Measurements from ENCODE around the gene TAF5L.
A peak's percentile ranks its signal among the peaks of the same experiment; 100 is the strongest.

The TAF5L gene

GRCh38 chr1:229625915-229626831, at the start of gene TAF5L, which contains the start of gene URB2:
Gene TAF5L (minus strand): TSS chr1:229626122. CDS start chr1:229614482, 11,640 bp downstream.
Gene URB2 (plus strand): TSS chr1:229626247. CDS start chr1:229627634, 1,387 bp downstream.
- peak in 55 of 56 donors; percentile 38 to 92 (median 84) for DNase-seq

DNA sequence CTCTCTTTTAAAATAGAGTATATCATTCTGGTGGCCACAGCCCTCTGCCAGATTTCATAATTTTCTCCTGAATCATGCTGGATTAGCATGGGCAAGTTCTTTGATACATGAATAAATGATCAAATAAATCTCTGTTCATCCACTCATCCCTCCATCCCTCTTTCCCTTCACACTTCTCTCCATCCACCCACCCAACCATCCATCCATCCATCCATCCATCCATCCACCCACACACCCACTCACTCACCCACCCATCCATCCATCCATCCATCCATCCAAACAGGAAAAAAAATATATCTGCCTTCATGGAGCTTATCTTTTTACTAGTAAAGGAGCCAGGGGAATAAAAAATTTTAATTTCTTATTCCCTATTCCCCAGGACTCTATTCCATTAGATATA, 49.5 kb upstream of the TAF5L start:
- DNase-seq: no peak

DNA sequence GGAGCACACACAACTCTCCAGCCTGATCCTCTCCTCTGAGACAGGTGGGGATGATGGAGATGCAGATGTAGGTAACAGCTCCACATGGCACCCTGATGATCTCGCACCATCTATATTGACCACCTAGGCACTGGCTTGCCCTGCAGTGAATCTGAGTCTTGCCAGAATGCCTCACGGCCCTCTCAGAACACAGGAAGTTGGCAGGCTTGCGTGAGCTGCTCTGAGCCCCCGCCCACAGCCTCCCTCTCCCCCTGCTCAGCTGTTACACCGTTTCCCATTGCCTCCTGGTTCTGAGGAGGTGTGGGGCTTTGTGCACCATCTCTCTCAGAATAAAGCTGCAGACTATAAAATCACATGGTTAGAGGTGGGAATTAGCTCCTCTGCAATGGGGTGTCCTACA, 48.1 kb upstream of the TAF5L start:
- no peak for DNase-seq

- DNase-seq: no peak
Measured at GRCh38 chr1:229672246-229672645, 46.3 kb upstream of the TAF5L start.

GRCh38 chr1:229671310-229671709, 45.4 kb upstream of the TAF5L start:
- DNase-seq: no peak

DNA sequence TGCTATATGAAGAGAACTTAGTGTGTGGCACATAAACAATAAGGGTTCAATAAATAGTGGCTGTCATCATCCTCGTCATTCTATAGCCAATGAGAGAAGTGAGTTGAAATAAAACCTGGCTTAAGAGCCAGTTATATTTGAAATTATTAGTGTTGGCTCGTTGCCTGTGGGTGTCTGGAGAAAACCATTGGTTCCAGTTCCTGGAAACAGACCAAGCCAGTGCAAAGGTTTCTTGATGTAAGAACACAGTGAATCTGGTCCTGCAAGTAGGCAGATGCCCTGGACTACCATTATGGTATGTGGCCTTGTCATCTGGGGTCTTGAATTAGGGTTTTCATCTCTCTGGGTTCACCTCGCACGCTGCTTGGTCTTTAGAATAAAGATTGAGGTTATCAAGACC, 43.4 kb upstream of the TAF5L start:
- no peak for DNase-seq

DNA sequence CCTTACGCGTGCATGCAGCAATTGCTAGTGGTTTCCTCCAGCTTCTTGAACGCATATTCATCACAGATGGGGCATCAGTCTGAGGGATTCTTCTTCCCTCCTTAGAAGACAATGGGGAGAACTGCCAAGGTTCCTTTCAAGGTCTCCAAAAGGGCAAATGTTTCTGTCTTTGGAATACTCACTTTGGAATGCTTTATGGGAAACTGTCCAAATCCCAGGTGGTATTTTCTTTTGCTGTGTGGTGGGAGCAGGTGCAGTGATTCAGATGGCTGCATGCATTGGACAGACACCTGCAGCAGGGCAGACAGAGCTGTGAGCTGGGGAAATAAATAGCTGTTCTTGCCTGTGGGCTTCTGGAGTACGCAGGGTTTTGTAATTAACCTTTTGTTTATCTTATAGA, 40.7 kb upstream of the TAF5L start:
- DNase-seq: no peak

DNA sequence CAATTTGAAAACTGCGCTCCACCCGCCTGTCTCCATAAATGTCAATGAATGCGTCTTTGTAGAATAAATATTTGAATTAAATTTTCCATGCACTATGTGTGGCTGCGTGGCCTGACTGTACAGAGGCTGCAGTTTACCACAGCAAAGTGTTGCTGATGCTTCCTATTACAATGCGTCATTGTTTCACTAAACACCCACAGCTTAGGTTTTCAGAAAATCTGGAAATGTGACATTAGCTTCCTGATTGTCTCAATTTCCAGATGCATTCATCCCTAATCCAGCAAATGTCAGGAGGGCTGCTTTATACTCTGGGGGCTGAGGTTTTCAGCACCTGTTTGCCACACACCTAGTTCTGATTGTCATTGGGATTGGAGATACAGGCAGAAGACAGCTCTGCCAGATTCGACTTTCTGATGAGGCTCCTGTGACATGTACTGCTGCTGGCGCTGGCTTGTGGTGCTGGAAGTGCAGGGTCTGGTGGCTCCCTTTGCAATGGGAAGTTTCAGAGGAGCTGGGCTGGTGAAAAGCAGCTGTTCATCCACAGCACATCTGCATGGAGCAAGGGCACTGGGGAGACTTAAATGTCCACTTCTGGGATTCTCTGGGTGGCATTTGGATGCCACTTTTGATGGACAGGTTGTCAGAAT, 40.1 kb upstream of the TAF5L start:
- DNase-seq: peak in 16 of 56 donors; percentile 7 to 43 (median 22)

GRCh38 chr1:229664133-229664689, 38.3 kb upstream of the TAF5L start:
- DNase-seq: peak in 24 of 56 donors; percentile 12 to 63 (median 31)

- DNase-seq: no peak
Measured at GRCh38 chr1:229661897-229662296, 36.0 kb upstream of the TAF5L start.

DNA sequence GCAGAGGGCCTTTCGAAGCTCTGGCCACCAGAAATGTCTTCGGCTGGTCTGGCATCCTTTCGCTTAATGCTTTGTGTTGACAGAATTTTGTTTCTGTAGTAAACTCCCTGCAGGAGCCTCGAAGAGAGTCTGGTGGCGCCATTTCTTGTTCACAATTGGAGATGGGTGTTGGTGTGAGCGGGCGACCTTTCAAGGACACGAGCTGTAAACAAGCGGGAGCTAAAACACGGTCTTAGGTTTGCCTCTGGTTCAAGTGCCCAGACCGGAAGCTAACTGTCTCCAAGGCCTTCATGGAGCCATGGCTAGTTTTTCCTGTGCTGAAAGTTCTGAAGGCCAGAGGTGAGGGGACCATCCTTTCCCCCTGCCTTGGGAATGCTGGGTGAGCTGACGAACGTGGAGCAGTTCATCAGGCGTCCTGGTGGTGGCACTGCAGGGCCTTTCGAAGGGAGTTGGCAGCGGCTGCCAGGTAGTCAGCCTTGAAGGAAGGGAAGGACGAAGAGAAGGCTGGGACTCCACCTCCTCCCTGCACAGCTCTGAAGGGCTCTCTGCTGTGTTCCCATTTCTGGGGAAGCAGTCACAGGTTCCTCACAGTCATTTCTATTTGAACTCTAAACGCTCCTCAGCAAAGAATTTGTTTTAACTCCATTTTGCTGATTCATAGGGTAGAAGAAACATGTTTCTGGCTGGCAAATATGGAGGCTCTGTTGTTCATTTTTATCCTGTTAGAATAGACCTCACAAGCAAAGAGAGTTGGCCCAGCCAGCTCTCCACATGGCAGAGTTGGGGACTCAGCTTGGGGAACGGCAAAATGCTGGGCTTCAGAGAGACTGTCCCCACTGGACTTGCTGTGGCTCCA, 35.3 kb upstream of the TAF5L start:
- peak; percentile 13 to 90 (median 68) for DNase-seq

DNA sequence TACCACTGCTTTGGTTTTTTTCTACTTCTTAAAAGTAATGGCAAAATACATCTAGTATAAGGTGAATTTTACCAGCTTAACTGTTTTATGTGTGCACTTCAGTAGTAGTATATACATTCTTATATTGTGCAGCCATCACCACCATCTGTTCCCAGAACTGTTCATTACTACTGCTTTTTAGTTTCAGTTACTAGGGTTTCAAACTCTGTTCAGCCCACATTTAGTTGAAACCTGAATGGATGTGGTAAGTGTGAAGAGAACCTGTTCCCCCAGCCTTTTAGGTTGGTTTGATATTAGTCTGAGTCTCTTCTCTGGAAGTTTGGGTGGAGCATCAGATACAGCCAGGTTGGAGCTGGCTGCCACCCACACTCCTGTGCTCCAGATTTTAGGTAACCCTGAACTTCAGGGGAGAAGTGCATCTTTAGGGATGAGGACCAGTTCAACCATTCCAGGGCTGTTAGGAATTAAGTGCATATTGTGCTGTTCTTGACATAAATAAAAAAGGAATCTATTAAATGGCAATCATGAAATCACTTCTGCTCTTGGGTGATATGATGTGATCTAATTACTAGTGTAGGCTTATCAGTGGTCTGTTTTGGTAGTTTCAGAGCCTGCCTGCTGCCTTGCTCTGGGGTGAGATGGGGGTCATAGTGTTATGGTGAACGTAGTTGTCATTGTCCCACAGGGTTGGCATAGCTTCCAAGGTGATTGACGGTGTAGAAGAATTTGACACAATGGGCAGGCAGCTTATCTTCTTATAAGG, 32.3 kb upstream of the TAF5L start:
- DNase-seq: no peak

GRCh38 chr1:229655781-229656180, 29.9 kb upstream of the TAF5L start:
- DNase-seq: no peak

- DNase-seq: no peak
Measured at GRCh38 chr1:229653420-229653819, 27.5 kb upstream of the TAF5L start.

- no peak for DNase-seq
Measured at GRCh38 chr1:229651546-229651945, 25.6 kb upstream of the TAF5L start.

DNA sequence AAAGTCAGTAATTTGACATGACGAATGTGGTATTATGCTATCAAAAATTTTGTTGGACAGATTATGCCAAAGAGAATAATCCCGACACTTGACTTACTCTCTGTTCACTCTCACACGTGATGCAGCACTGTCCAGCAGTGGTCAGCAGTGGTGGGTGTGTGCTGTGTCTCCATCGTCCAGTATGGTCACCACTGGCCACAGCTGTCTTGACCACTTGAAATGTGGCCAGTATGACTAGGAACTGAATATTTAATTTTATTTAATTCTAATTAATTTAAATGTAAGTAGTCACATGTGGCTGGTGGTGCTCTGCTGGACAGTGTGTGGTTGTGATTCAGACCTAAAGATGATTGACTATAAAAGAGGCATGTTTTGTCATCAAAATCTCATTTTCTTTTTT, 24.1 kb upstream of the TAF5L start:
- no peak for DNase-seq

GRCh38 chr1:229648406-229648805, 22.5 kb upstream of the TAF5L start:
- no peak for DNase-seq

GRCh38 chr1:229645324-229645993, 19.5 kb upstream of the TAF5L start:
- DNase-seq: no peak

GRCh38 chr1:229643996-229644745, 18.2 kb upstream of the TAF5L start:
- no peak for DNase-seq

Measured in nucleus accumbens (tissue), 56 donors.